Measurements from ENCODE around the gene RNF130. TPM values are rescaled to one million over a fixed set of nuclear protein-coding genes. Genes with fewer than 3 reads are reported as not detected.

The RNF130 gene, protein sequence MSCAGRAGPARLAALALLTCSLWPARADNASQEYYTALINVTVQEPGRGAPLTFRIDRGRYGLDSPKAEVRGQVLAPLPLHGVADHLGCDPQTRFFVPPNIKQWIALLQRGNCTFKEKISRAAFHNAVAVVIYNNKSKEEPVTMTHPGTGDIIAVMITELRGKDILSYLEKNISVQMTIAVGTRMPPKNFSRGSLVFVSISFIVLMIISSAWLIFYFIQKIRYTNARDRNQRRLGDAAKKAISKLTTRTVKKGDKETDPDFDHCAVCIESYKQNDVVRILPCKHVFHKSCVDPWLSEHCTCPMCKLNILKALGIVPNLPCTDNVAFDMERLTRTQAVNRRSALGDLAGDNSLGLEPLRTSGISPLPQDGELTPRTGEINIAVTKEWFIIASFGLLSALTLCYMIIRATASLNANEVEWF
- polyA plus RNA-seq (2013, experiment 1 of 2): 46.6 TPM
- 40.9 TPM for polyA plus RNA-seq (2013, experiment 2 of 2)

DNA sequence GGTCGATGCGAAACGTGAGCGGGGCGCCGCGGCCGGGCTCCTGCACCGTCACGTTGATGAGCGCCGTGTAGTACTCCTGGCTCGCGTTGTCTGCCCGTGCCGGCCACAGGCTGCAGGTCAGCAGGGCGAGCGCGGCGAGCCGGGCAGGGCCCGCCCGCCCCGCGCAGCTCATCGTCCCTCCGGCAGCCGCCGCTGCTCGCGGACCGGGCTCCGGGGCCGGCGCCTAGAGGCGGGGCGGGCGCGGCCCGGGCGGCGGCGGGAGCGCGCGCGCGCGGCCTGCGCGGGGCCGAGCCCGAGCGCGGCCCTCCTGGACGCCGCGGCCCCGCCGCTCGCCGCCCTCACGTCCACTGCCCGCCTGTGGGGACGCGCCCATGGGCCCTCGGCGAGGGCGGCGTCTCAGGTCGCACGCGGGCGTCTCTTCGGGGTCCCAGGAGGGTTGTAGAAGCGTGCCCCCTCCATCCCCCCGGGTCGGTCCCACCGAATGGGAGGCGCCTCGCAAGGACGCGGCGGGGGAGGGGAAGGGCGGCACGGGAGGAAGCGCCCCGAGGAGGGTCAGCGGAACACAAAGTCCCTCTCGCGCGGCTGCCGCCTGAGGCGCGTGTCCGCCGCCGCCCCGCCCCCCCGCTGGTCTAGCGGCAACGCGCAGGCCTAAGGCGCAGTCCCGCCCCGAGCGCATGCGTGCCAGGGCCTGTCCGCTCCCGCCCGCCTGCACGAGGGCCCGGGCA, at the start of gene RNF130:
TSS of gene RNF130 (minus strand) at position 229 of the 725 bp plus-strand sequence. CDS start at position 172, 57 bp downstream.
- Histone ChIP-seq H3K9me3 (ENCODE audit: control insufficient read depth, low read length) (peaks cover 9% of the 10 kb centered on the region), H3K27ac (ENCODE audit: low read depth, low read length, severe bottlenecking) (peak within 1 kb of the TSS; percentile 89), H3K4me3 (ENCODE audit: extremely low read depth, insufficient read depth, low read length, poor library complexity, severe bottlenecking) (peak within 1 kb of the TSS; percentile 76), H3K36me3 (ENCODE audit: control insufficient read depth, insufficient read depth, low read length) (no peaks in the 10 kb centered on the region), H3K4me1 (ENCODE audit: control insufficient read depth, insufficient read depth, low read length, poor library complexity, severe bottlenecking) (peaks cover 6% of the 10 kb centered on the region)
- WGBS, 2 experiments (ENCODE audit: insufficient coverage in 2 of 2): 1% methylated on average over 88 to 89 of the region's 113 CpGs

DNA sequence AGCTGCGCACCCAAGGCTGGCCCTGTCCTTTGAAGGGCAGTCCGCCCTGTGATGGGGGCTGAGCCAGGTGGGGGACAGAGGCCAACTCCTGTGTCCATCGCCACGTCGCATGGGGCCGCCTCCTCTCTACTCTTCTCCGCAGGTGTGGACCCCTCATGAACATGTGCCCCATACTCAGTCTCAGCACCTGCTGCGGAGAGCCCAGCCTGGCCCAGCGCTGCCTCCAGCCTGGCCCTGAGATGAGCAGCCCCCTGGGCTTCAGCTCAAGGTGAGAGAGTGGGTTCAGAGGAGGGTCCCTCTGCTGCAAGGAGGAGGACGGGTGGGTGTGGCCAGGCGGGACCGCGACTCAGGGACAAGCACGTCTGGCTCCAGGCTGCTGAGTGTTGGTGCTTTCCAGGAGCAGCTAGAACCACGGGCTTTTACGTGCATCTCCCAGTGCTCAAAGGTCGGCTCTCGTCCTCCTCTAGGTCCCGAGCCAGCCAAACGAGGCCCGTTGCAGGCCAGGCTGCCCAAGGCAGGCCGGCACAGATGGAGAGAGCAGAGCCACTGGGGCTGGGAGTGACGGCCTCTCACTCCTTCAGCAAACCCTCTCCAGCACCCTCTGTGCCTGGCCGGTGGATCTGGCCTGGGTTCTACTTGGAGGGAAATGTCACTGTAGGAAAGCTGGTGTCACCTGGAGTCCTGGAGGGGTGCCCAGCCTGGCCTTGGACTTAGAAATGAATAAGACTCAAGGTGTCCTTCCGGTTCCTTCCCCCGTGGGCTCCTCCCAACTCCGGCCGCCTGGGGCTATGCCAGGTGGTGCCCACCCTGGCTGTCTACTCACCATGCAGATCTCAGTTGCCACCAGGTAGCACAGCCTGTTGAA, 48.9 kb upstream of the RNF130 start:
- Histone ChIP-seq H3K4me1 (ENCODE audit: control insufficient read depth, insufficient read depth, low read length, poor library complexity, severe bottlenecking) (peaks cover 6% of the 10 kb centered on the region), H3K36me3 (ENCODE audit: control insufficient read depth, insufficient read depth, low read length) (no peaks in the 10 kb centered on the region), H3K27ac (ENCODE audit: low read depth, low read length, severe bottlenecking) (no peak overlapping the region), H3K9me3 (ENCODE audit: control insufficient read depth, low read length) (no peaks in the 10 kb centered on the region), H3K4me3 (ENCODE audit: extremely low read depth, insufficient read depth, low read length, poor library complexity, severe bottlenecking) (no peak overlapping the region)
- 90 to 93% methylated on average over 22 to 25 of the region's 28 CpGs for WGBS, 2 experiments (ENCODE audit: insufficient coverage in 2 of 2)

DNA sequence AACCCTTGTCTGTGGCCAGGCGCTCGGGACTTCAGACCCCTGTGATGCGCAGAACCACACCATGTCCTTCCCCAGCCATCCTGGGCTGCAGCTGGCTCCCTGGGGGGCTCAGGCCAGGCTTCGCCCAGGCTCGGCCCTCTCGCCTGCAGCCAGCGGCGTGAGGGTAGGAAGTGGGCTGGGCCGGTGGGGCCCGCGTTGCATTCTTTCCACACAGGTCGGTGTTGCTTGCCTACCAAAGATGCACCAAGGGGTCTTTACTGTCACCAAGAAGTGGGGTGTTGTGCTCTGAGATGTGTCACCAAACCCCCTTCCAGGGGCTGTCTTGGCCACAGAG, 48.3 kb upstream of the RNF130 start:
- no peak overlapping the region for H3K4me3 ChIP-seq (ENCODE audit: extremely low read depth, insufficient read depth, low read length, poor library complexity, severe bottlenecking)
- no peaks in the 10 kb centered on the region for H3K9me3 ChIP-seq (ENCODE audit: control insufficient read depth, low read length)
- WGBS, 2 experiments (ENCODE audit: insufficient coverage in 2 of 2): 84 to 90% methylated on average over 3 to 11 of the region's 12 CpGs
- H3K27ac ChIP-seq (ENCODE audit: low read depth, low read length, severe bottlenecking): no peak overlapping the region
- H3K36me3 ChIP-seq (ENCODE audit: control insufficient read depth, insufficient read depth, low read length): no peaks in the 10 kb centered on the region
- H3K4me1 ChIP-seq (ENCODE audit: control insufficient read depth, insufficient read depth, low read length, poor library complexity, severe bottlenecking): peaks cover 6% of the 10 kb centered on the region

DNA sequence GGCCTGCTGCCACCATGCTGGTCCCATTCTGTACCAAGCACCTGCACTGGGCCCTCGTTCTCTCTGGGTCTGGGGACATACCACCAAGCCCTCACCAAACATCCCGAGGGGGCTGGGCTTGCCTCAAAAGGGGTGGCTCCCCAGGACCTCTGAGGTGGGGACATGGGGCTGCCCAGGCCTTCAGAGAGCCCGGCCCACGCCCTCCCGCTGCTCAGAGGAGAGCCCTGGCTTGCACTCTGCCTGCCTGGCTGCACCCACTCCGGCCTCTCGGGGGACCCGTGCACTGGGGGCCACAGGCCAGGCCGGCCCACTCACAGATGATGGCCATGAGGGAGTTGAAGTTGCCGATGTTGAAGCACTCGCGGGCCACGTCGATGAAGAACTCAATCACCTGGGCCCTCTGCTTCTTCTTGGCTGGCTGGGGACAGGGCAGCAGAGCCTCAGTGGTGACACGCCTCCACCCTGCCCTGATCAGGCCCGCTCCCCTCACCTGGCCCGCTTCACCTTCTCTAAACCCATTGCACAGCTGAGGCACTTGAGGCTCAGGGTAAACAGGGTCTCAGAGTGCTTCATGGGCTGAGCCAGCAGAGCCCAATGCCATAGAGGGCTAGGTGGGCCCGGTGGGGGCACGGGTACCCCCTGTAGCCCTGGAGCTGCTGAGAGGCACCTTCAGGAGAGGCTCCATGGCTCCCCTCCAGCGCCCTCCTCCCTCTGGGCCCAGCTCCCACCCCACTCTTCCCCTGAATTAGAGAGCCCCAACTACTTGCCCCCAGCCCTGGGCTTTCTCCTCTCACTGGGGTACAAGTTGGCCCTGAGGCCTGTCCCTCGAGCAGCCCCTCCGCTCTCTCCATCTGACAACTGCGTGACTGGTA, 47.7 kb upstream of the RNF130 start:
- H3K9me3 ChIP-seq (ENCODE audit: control insufficient read depth, low read length): no peaks in the 10 kb centered on the region
- WGBS, 2 experiments (ENCODE audit: insufficient coverage in 2 of 2): 87 to 92% methylated on average over 21 to 23 of the region's 23 CpGs
- H3K27ac ChIP-seq (ENCODE audit: low read depth, low read length, severe bottlenecking): no peak overlapping the region

DNA sequence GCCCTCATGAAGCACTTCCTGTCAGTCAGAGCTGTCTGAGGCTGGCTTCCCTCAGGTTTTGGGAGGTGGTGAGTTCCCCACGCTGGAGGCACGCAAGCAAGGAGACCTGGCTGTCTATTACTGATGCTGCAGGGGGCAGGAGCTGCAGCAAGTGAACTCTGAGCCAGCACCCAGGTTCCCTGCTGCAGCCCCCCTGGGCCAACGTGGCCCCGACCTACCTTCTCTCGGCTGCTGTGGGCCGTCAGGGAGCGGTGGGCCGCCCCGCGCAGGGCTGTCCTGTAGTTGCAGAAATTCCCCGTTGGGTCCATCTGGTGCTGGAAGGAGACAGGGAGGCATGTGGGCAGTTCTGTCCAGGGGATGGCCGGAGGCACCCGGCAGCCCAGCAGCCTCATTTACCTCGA, 46.8 kb upstream of the RNF130 start:
- no peak overlapping the region for H3K27ac ChIP-seq (ENCODE audit: low read depth, low read length, severe bottlenecking)
- H3K9me3 ChIP-seq (ENCODE audit: control insufficient read depth, low read length): no peaks in the 10 kb centered on the region
- H3K4me3 ChIP-seq (ENCODE audit: extremely low read depth, insufficient read depth, low read length, poor library complexity, severe bottlenecking): no peak overlapping the region
- H3K4me1 ChIP-seq (ENCODE audit: control insufficient read depth, insufficient read depth, low read length, poor library complexity, severe bottlenecking): peaks cover 6% of the 10 kb centered on the region
- no peaks in the 10 kb centered on the region for H3K36me3 ChIP-seq (ENCODE audit: control insufficient read depth, insufficient read depth, low read length)
- WGBS, 2 experiments (ENCODE audit: insufficient coverage in 2 of 2): 87 to 90% methylated on average over 7 of the region's 14 CpGs

More for the DNA sequence above, 47.7 kb upstream of the RNF130 start:
- Histone ChIP-seq H3K4me1 (ENCODE audit: control insufficient read depth, insufficient read depth, low read length, poor library complexity, severe bottlenecking) (peaks cover 6% of the 10 kb centered on the region), H3K36me3 (ENCODE audit: control insufficient read depth, insufficient read depth, low read length) (no peaks in the 10 kb centered on the region), H3K4me3 (ENCODE audit: extremely low read depth, insufficient read depth, low read length, poor library complexity, severe bottlenecking) (no peak overlapping the region)

DNA sequence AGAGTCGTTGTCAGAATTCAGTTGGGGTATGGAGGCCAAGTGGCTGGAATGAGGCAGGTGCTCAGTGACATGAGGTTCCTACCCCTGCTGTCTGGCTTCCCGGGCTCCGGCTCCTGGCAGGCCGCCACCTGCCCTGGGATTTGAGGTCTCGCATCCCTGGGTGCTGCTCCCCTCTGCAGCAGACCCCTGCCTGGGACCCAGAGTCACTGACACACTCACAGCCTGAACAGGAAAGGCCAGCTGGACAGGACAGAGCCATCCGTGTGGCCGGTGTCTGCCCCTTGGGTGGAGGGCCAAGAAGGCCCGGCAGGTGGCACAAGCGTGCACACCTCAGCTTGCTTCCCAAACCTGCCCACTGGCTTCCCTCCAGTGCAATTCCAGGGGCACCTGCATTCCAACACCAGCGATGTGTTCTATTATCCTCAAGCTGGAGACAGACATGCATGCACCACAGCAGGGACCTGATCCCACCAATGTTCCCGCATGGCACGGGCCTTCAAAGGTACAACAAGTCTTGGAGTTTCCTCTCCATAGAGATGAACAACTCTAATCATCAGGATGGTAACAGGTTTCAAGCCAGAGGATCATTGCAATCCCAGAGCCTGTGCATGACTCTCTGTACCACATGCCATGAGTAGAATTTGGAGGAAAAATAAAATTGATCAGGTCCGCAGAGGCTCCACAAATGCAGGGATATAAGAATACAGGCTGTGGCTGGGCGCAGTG, 45.6 kb upstream of the RNF130 start:
- no peak overlapping the region for H3K27ac ChIP-seq (ENCODE audit: low read depth, low read length, severe bottlenecking)
- H3K36me3 ChIP-seq (ENCODE audit: control insufficient read depth, insufficient read depth, low read length): no peaks in the 10 kb centered on the region
- H3K4me1 ChIP-seq (ENCODE audit: control insufficient read depth, insufficient read depth, low read length, poor library complexity, severe bottlenecking): peaks cover 6% of the 10 kb centered on the region
- no peaks in the 10 kb centered on the region for H3K9me3 ChIP-seq (ENCODE audit: control insufficient read depth, low read length)
- WGBS, 2 experiments (ENCODE audit: insufficient coverage in 2 of 2): 91 to 94% methylated on average over 13 to 14 of the region's 14 CpGs
- no peak overlapping the region for H3K4me3 ChIP-seq (ENCODE audit: extremely low read depth, insufficient read depth, low read length, poor library complexity, severe bottlenecking)

DNA sequence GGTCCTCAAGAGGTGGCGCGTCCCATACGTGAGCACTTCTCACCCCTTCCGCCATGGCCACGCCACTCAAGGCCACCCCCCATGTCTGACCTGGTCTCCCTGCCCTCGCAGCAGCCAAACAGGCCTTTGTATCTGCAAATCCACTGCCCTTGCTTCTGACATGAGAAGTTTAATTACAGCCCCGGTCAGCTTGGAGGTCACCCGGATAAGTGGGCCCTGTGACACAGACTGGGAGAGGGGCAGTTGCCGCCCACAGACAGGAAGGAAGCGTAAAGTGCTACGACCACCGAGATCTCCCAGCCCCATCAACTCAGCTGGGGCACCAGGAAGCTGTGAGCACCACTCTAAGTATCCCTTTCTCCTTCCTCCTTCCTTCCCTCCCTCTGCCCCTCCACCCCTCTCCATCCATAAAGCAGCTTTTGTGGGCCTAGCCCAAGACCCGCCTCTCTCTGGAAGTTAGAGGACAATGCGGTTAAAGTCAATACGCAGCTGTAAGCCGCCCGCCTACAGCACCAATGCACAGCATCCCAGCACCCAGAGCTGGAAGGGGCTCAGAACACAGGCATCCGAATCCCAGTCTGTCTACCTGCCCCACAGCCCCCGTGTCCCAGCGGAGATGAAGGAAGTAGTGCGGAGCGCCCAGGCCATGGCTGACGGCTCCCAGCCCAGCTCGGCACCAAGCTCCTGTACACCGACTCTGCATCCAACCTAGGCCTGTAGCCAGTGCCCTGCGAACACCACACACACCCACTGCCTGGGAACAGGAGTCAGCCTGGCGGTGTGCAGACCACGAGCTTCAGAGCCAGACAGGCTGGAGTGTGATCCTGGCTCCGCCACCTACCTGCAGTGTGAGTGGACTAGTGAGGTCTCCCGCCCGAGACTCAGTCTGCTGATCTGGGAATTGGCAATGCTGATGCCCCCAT, 44.8 kb upstream of the RNF130 start:
- WGBS, 2 experiments (ENCODE audit: insufficient coverage in 2 of 2): 90 to 92% methylated on average over 29 to 30 of the region's 31 CpGs
- peaks cover 6% of the 10 kb centered on the region for H3K4me1 ChIP-seq (ENCODE audit: control insufficient read depth, insufficient read depth, low read length, poor library complexity, severe bottlenecking)
- H3K9me3 ChIP-seq (ENCODE audit: control insufficient read depth, low read length): no peaks in the 10 kb centered on the region
- H3K4me3 ChIP-seq (ENCODE audit: extremely low read depth, insufficient read depth, low read length, poor library complexity, severe bottlenecking): no peak overlapping the region
- H3K36me3 ChIP-seq (ENCODE audit: control insufficient read depth, insufficient read depth, low read length): no peaks in the 10 kb centered on the region
- H3K27ac ChIP-seq (ENCODE audit: low read depth, low read length, severe bottlenecking): no peak overlapping the region

DNA sequence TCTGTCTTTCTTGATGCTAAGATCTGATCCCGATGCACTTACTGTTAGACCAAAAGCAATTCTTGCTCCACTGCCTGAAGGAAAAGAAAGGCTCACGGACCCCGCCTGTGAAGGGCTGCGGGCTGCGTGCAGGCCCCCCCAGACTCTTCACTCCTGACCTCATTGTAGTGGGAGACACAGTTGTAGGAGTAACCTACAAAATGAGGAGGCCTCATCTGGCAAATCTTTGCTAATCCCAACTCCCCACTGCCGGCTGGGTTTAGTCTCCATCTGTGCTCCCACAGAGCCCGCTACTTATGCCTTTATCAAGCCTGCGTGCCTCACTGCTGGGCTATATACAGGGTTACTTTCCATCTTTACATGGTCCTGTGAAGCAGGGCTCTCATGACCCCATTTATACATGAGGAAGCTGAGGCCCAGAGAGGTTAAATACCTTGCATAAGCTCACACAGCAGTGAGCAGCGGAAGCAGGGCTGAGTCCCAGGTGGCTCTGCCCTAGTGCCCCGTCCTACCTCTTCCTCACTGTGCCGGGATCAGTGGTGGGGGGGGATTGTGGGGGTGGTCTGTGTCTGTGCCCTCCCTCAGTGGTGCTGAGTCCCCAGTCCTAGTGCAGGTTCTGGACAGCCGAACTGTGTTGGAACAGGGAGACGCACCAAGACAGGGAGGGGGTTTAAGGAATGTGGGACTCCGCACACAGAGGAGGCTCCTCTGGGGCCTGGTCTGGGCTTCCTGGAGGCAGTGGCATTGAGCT, 43.9 kb upstream of the RNF130 start:
- Histone ChIP-seq H3K36me3 (ENCODE audit: control insufficient read depth, insufficient read depth, low read length) (no peaks in the 10 kb centered on the region), H3K9me3 (ENCODE audit: control insufficient read depth, low read length) (no peaks in the 10 kb centered on the region), H3K4me3 (ENCODE audit: extremely low read depth, insufficient read depth, low read length, poor library complexity, severe bottlenecking) (no peak overlapping the region), H3K27ac (ENCODE audit: low read depth, low read length, severe bottlenecking) (no peak overlapping the region), H3K4me1 (ENCODE audit: control insufficient read depth, insufficient read depth, low read length, poor library complexity, severe bottlenecking) (peaks cover 6% of the 10 kb centered on the region)
- WGBS, 2 experiments (ENCODE audit: insufficient coverage in 2 of 2): 96 to 100% methylated on average over 7 to 14 of the region's 14 CpGs
